Effector CD4-positive, alpha-beta T cell (primary cell): ENCODE data around the gene ITIH4.

Experiments used
- DNase-seq: peaks from one replicate; pipeline ENCODE4 v3.0.0-alpha.2; 2020
- total RNA-seq: gene quantifications from one replicate; lab custom pipeline; 2026; lab: John Stamatoyannopoulos, UW

ITIH4 gene
- 2.4 reads per million, percentile 7 among the genes with 10 or more reads in this experiment for total RNA-seq

DNA sequence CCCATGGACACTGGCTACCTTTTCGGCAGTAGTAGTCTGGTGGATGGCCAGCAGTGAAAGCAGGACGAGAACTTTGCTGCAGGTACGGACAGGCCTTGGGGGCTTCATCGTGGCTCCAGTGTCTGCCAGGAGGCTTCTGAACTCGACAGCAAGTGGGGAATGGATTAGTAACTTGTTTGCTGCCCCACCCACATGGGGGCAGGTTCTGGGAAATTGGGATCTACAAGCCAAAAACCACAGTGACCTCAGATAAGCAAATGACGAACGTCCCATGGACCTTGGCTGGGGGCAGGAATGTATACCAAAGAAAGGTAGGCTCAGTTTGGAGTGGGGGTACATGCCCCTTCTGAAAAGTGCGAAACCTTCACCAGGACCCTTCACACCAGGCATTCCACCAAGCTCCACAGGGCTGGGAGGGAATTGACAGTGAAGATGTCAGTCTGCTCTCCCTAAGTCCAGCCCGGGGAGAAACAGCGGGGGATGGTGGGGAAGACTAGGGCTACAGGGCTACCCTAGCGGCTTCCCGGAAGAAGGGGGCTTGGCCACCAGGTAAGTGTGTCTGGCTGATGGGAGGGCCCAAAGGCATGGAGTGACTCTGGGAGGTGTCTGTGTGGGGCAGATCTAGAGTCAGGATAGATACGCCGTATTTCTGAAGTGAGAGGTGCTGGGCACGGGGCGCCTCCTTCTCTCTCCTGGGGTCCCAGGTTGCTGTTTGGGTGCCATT is at the start of gene ITIH4:
ITIH4 (minus strand) TSS at position 138 of the 724 bp plus-strand sequence; CDS start at position 108, 30 bp downstream.
- no peak for DNase-seq

DNA sequence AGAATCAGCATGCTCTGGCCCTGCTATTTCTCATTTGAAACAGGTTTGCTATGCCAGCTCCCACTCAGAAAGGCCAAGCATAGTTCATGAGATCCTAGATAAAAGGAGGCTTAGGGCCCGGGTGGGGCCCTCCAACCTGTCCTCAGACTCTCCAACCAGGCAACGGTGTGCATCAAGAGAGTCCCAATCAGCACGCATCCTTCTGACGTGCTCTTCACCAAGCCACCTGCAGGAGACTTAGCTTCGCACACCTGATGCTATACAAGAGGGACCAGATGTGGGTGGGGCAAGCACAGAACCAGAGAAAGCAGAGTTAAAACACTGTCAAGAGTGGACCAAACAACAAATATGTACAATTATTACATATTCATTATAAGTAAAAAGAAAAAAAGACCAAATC is 49.6 kb upstream of the ITIH4 start:
- no peak for DNase-seq

GRCh38 chr3:52879581-52879980 is 49.1 kb upstream of the ITIH4 start:
- no peak for DNase-seq

GRCh38 chr3:52879090-52879489 is 48.6 kb upstream of the ITIH4 start:
- DNase-seq = no peak

- no peak for DNase-seq
These were observed 46.6 kb upstream of the ITIH4 start for GRCh38 chr3:52877085-52877484.

DNA sequence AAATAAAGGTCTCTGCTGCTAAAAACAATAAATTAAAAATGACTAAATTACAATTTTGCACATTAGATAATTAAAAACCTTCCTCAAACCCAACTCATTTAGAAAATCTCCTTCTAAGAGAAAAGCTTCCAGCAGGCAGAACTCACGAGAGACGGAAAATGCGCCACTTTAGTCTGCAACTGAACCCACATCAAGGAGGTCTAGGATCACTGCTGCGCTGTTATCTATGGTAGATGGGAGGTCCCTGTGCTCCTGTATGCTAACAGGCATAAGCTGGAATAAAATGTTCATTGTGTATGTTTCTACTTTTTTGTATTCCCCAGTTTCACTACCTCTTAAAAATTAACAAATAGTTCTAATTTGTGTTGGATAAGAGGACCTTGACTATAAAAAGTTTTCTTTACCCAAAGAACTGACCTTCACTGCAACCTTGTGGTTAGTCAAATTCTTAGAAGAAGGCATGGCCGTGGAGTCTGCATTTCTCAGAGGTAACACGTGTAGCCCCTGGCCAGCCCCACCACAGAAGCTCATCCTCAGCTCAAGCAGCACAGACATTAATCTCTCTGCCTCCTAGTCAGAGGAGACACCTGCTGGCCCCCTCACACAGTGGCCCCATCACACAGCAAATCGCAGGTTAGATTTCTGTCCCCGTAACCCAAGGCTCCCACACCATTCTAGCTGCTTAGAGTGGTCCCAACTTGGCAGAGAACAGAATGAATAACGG is 44.6 kb upstream of the ITIH4 start:
- DNase-seq = no peak

- no peak for DNase-seq
These were observed 43.8 kb upstream of the ITIH4 start for GRCh38 chr3:52874160-52874701.

DNA sequence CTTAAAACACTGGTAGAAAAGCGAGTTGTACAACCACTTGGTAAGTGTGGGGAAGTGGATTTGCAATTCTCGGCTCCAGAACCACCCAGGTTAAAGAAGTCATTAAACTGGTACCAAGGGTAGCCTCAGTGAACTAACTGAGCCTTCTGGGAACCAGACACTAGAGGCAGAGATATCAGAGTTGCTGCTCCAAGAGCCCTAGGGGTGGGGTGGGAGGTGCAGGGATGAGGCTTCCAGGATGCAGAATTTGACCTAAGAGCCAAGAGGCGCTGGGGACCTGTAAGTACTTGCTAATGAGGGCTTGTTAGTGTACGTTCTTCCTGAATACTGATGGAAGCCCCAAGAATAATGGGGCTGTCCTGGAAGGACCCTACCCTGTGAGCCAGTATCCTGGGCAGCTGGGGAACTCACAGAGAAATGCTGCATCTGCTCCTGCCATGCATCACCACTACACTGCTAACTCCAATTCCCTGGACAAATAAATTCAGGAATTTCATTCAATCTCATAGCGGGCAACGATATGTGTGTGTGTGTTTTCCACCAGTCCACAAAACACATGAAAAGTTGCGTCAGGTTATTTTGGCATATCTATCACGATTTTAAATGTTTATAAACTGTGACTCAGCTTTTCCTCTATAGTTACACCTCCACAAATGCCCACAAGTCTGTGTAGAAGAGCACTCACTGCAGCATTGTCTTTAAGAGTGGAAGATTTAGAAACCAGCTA is 43.1 kb upstream of the ITIH4 start:
- no peak for DNase-seq

- no peak for DNase-seq
These were observed 41.8 kb upstream of the ITIH4 start for GRCh38 chr3:52872245-52872644.

DNA sequence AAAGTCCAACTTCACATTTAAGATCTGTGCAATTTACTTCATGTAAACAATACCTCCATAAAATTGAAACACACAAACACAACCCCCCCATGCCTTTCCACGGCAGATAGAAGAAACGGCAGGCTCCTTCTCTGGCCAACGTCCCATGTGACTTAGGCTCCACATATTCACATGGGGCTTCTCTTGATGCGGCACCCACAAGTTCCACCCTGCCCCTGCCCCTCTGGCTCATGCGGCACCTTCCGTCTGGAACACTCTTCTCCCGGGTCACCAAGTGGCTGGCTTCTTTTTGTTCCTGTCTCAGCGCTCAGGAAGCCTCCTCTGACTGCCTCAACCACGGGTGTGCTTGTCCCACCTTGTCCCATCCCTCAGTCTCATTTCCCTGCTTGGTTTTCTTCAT is 41.3 kb upstream of the ITIH4 start:
- DNase-seq = no peak

DNA sequence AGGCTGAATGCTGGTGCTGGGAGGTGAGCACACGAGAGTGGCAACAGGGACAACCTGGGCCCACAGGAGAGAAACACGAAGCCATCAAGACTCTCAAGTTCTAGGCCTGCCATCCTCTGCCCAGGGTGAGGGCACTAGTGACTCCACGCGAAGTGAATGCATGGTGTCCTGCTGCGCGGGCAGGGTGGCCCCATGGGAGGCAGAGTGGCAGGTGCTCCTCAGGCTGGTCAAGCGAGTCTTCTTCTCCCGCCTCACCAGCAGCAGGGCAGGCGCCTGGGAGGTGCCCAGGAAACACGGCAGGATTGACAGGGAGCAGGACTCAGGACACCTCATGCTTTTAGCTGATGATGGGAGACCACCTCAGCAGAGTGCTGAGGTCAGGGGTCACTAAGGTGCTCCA is 40.0 kb upstream of the ITIH4 start:
- no peak for DNase-seq

GRCh38 chr3:52866427-52866826 is 36.0 kb upstream of the ITIH4 start:
- DNase-seq = no peak

- no peak for DNase-seq
These were observed 35.5 kb upstream of the ITIH4 start for GRCh38 chr3:52865994-52866393.

- no peak for DNase-seq
These were observed 29.9 kb upstream of the ITIH4 start for GRCh38 chr3:52860424-52860768.

GRCh38 chr3:52859686-52860423 is 29.4 kb upstream of the ITIH4 start:
- DNase-seq = no peak

DNA sequence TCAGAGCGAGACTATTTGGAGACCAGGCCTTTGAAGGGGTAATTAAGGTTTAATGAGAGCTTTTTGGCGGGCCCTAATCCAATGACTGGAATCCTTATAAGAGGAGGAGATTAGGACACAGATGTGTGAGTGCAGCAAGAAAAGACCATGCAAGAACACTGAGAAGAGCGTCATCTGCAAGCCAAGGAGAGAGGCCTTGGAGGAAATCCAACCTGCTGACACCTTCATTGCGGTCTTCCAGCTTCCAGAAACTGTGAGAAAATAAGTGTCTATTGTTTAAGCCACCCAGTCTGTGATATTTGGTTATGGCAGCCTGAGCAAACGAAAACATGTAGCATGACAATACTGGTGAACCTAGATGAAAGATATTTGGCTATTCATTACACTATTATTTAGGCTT is 27.4 kb upstream of the ITIH4 start:
- no peak for DNase-seq

GRCh38 chr3:52857133-52857532 is 26.7 kb upstream of the ITIH4 start:
- no peak for DNase-seq

DNA sequence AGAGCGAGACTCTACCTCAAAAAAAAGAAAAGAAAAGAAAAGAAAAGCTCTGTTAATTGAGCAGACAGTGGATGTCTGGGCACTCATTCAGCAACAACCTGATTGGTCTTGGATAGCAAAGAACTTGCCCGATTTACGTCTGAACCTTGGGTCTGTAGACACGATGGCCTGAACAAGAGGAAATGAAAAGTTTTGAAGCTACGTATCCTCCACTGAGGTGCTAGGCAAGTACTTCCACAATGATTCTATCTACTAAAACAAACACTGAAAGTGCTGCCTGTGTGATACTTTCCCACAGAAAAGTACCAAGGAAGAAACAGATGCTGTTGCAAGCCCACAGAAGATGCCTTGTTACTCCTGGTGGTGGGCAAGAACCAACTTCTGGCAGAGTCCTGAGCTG is 26.2 kb upstream of the ITIH4 start:
- DNase-seq = no peak

- no peak for DNase-seq
These were observed 23.5 kb upstream of the ITIH4 start for GRCh38 chr3:52854013-52854412.

DNA sequence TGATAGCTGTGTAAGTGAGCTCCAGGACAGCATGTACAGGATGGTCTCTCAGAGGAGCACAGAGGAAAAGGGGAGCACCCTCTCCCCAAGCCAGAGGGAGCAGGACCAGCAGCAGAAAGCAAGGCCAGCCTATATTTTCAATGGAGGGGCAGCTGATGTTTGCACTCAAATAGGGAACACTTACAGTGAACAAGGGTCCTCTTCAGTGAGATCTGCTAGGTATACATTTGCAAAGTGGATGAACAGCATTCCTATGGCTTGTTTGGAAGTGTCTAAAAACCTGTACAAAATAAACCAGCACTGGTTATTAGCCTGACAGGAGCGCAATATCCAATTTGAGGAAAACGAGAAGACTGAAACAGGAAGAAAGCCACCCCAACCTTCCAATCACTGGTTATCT is 21.9 kb upstream of the ITIH4 start:
- DNase-seq = no peak

- no peak for DNase-seq
These were observed 20.9 kb upstream of the ITIH4 start for GRCh38 chr3:52851348-52851747.

DNA sequence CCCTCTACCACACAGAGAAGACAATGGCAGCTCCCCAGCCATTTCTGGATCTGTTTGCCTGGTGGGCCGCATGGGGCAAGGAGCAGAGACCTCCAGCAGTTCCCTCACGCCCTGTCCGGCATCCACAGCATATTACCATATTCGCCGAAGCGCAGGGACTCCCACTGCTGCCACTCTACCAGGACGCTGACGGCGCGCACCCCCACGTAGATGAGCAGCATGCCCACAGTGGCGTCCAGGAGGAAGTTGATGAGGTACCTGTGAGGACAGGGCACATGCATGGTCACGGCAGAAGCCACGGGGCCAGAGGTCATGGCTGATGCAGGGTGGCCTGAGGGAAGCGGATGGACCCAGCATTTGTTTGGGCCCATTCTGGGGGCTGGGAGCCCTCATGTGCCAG is 19.2 kb upstream of the ITIH4 start:
- DNase-seq = no peak

GRCh38 chr3:52848617-52849016 is 18.1 kb upstream of the ITIH4 start:
- no peak for DNase-seq
